GM10248 (cell line): ENCODE measurements around the gene SLC6A8.

Source experiments
- CTCF ChIA-PET: fragments of 300-600 bp; sonication (Branson Sonifier 250); formaldehyde crosslinking; extraction: SDS; loops from one replicate; lab custom pipeline; 2021; ENCODE audit warnings: antibody characterized with exemption; lab: Yijun Ruan, JAX
- POLR2A ChIA-PET: fragments of 350-650 bp; sonication (Branson Sonifier 250); formaldehyde crosslinking; extraction: SDS; loops from one replicate; lab custom pipeline; 2020; ENCODE audit warnings: antibody characterized with exemption; lab: Yijun Ruan, JAX
- DNase-seq: peaks from one replicate; pipeline ENCODE4 v3.0.0; 2012; ENCODE audit errors: extremely low spot score
- TF ChIP-seq, protein P1 (sequence below): IDR thresholded peaks from 2 replicates; pipeline ENCODE4 v1.5.1; 2012; ENCODE audit warnings: mild to moderate bottlenecking, low read depth; ENCODE audit errors: extremely low read depth, missing control alignments, control extremely low read depth

Gene SLC6A8

DNA sequence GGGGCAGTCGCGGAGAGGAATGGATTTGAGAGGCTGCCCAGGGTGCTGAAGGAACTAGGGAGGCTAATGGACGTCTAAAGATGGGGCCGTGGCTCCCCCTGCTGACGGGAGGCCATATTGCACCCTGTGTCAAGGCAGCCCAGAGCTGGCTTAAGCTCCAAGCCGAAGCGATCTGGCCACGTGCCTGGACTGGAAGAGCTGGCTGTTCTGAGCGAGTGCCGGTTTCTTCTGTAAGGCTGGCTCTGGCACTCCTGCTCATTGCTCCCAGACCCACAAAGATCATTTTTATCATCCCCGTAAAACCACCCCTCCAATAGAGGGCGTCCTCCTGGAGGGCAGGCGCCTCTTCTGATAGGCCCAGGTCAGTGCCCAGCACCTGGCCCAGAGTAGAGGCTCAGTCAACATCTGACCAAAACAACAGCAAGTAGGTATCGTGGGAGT, 19.8 kb upstream of the SLC6A8 start:
- TF ChIP-seq, protein P1, sequence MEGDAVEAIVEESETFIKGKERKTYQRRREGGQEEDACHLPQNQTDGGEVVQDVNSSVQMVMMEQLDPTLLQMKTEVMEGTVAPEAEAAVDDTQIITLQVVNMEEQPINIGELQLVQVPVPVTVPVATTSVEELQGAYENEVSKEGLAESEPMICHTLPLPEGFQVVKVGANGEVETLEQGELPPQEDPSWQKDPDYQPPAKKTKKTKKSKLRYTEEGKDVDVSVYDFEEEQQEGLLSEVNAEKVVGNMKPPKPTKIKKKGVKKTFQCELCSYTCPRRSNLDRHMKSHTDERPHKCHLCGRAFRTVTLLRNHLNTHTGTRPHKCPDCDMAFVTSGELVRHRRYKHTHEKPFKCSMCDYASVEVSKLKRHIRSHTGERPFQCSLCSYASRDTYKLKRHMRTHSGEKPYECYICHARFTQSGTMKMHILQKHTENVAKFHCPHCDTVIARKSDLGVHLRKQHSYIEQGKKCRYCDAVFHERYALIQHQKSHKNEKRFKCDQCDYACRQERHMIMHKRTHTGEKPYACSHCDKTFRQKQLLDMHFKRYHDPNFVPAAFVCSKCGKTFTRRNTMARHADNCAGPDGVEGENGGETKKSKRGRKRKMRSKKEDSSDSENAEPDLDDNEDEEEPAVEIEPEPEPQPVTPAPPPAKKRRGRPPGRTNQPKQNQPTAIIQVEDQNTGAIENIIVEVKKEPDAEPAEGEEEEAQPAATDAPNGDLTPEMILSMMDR, result peak; percentile 59
- ChIA-PET CTCF (interaction anchor here (0.6 to 11.4 kb wide), 35 partner anchors 9 to 731 kb away, joined by 3 to 118 read pairs (median 6); no protein-coding TSS in a partner anchor), POLR2A (no interaction called here)
- DNase-seq, result peak; percentile 74

- no peak for DNase-seq
- CTCF ChIA-PET, result interaction anchor here (0.6 to 11.4 kb wide), 39 partner anchors 9 to 731 kb away, joined by 3 to 118 read pairs (median 6); no protein-coding TSS in a partner anchor
- POLR2A ChIA-PET, result no interaction called here
- TF ChIP-seq, protein P1, result no peak
Observed at GRCh38 chrX:153668423-153669173, 19.1 kb upstream of the SLC6A8 start.

GRCh38 chrX:153669174-153669890, 18.4 kb upstream of the SLC6A8 start:
- ChIA-PET CTCF (interaction anchor here (0.8 to 11.4 kb wide), 20 partner anchors 12 to 728 kb away, joined by 3 to 118 read pairs (median 6); no protein-coding TSS in a partner anchor), POLR2A (no interaction called here)
- TF ChIP-seq, protein P1, result peak; percentile 64
- peak; percentile 68 for DNase-seq

DNA sequence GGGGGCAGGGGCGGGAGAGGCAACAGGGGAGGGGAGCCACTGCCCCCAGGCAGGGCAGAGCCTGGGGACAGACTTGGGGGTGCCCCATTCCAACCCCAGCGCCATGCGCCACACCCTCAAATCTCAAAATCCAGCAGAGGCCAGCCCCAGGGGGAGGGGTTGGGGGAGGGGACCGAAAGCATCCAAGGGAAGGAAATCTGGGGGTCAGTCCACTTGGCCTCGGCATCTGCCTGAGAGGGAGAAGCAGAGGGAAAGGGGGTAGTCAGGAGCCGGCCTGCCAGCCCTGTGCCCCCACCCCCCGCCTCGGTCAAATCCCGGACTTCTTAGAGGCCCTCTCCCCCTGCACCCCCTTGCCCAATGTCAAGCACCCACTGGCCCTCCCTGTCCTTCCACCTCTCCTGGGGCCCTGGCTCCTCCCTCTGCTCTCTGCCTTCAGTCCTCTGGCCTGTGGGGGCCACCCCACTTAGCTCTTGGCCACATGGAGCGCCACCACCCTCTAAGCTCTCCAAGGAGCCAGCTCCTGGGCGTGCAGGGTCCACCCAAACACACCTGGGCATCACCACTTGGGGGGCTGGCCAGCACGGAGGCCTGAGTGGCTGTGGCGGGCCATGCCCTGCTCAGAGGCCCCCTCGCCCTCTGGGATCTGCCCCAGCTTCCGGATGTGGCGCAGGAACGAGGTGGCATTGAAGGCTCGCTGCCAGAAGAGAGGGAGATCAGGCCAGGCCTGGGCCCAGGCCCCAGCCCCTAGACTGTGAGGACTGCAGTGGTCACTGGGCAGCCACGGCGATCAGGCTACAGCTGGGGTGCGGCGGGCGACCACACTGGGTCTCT, 17.6 kb upstream of the SLC6A8 start:
- ChIA-PET POLR2A (no interaction called here), CTCF (interaction anchor here (0.6 to 11.4 kb wide), 11 partner anchors 13 to 728 kb away, joined by 3 to 118 read pairs (median 5); partner anchors contain the start of gene SLC6A8)
- DNase-seq, result no peak
- TF ChIP-seq, protein P1, result no peak

DNA sequence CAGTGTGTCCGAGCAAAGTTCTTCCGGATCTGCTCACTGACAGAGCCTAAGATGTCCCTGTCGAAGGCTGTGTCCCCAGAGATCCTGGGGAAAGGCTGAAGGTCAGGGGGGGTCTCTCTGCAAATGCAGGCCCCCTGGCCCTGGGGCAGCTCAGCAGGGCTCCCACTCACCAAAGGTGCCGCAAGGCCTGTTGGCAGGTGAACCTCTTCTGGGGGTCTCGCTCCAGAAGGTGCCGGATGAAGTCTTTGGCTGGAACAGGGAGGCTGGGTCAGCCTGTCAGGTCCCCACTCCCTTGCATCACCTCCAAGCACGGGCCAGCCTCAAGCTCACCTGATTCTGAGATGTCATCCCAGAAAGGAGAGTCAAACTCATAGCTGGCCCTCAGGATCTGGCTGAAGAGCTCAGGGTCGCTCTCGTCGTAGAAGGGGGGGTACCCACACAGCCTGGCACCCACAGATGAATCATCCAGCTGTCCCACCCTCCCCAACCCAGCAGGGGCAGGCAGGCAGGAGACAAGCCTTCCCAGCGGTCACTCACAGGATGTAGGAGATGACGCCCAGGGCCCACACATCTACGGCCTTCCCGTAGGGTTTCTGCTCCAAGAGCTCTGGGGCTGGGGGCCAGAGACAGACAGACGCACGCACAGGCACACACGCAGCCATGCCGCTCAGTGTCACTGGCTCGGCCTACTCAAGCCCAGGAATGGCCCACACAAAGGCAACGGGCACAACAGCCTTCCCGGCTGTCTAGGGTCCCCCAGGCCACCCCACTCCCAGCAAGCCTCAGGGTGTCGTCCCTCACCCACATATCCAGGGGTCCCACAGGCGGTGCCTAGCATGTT, 16.8 kb upstream of the SLC6A8 start:
- ChIA-PET POLR2A (no interaction called here), CTCF (interaction anchor here (0.6 to 2.2 kb wide), 6 partner anchors 16 to 729 kb away, joined by 3 to 7 read pairs (median 4); partner anchors contain the start of gene SLC6A8)
- no peak for DNase-seq
- TF ChIP-seq, protein P1, result no peak
